Adrenal gland (tissue), 5 donors: ENCODE measurements around the gene ZNF543.

Experiments
- POLR2A ChIP-seq, 2 donors: fragments of 450-650 bp; IDR thresholded peaks; one replicate each; pipeline ENCODE4 v1.6.1; 2017; ENCODE audit warnings: antibody characterized with exemption in 2 of 2, mild to moderate bottlenecking in 2 of 2, moderate library complexity in 1 of 2
- TF ChIP-seq, protein P1 (sequence below), 6 experiments: fragments of 450-650 bp in 4 of 6; fragments of 200-600 bp in 2 of 6; sonication (generic) in 1 of 6; IDR thresholded peaks; 1 replicate in 5 of 6; 2 replicates in 1 of 6; pipeline versions ENCODE4 v1.5.1 to v1.8.0; 2016 to 2021; ENCODE audit warnings: antibody characterized with exemption in 6 of 6, mild to moderate bottlenecking in 2 of 6, moderate library complexity in 1 of 6
- donor health status: DM: no; HTN: no; CAD: no.

DNA sequence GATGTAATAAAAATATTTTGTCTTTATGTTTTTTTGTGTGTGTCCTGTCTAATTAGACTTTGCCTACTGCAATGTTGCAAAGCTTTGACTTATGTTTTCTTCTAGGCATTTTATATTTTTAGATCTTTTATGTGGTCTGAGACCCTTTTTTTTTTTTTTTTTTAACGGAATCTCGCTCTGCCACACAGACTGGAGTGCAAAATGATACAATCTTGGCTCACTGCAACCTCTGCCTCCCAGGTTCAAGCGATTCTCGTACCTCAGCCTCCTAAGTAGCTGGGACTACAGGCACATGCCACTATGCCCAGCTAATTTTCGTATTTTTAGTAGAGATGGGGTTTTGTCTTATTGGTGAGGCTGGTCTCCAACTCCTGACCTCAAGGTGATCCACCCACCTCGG, 22.3 kb downstream of the ZNF543 start:
- TF ChIP-seq, protein P1, sequence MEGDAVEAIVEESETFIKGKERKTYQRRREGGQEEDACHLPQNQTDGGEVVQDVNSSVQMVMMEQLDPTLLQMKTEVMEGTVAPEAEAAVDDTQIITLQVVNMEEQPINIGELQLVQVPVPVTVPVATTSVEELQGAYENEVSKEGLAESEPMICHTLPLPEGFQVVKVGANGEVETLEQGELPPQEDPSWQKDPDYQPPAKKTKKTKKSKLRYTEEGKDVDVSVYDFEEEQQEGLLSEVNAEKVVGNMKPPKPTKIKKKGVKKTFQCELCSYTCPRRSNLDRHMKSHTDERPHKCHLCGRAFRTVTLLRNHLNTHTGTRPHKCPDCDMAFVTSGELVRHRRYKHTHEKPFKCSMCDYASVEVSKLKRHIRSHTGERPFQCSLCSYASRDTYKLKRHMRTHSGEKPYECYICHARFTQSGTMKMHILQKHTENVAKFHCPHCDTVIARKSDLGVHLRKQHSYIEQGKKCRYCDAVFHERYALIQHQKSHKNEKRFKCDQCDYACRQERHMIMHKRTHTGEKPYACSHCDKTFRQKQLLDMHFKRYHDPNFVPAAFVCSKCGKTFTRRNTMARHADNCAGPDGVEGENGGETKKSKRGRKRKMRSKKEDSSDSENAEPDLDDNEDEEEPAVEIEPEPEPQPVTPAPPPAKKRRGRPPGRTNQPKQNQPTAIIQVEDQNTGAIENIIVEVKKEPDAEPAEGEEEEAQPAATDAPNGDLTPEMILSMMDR (IDR thresholded peaks at IDR 0.05): no peak
- no peak for TF ChIP-seq POLR2A (IDR thresholded peaks at IDR 0.05)
